SH-SY5Y (cell line): ENCODE data around the gene KCNG2.

ENCODE experiments used
- GATA2 ChIP-seq: IDR thresholded peaks from 2 replicates; pipeline ENCODE4 v1.6.1; 2011; ENCODE audit warnings: mild to moderate bottlenecking, low read depth, low read length
- GATA3 ChIP-seq: IDR thresholded peaks from 2 replicates; pipeline ENCODE4 v1.6.1; 2011; ENCODE audit warnings: low read depth, mild to moderate bottlenecking, low read length, moderate library complexity

- TF ChIP-seq GATA2 = no peak
- TF ChIP-seq GATA3 = no peak
These were observed 127.3 kb downstream of the KCNG2 start for GRCh38 chr18:79924814-79925731.
